Epidermal melanocyte (primary cell): ENCODE results near the gene FOXL2NB.
A peak's percentile ranks its signal among the peaks of the same experiment; 100 is the strongest.

Experiments
- DNase-seq: peaks from one replicate; pipeline ENCODE4 v3.0.0; 2011; ENCODE audit warnings: low spot score; ENCODE audit not compliant: insufficient read length

Gene FOXL2NB

DNA sequence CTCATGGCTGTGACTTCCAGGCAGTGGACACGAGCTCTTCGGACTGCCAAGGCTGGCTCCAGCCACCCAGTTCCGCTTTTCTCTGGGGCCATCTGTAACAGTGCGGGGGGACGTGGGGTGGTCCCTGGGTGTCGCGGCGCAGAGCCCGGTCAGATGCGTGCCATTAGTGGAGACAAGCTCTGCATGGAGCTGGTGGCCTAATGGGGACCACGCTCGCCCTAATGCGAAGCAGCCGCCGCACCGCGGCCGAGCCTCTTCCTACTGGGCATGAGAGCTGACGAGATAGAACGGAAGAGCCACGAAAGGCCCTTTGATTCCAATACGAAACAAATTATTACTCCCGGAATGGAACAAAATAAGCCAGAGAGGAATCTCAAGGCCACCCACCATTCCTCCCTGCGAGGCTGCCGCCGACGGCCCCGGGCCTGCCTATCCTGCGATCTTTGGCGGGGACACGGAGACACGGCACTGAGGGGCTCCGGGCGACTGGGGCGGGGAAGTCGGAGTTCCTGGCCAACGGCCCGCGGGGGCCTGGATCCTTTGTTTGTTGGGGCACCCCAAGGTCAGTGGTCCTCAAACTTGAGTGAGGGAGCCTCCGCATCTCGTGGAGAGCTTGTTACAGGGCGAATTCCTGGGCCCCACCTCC lies 18.2 kb upstream of the FOXL2NB start:
- DNase-seq: no peak

DNA sequence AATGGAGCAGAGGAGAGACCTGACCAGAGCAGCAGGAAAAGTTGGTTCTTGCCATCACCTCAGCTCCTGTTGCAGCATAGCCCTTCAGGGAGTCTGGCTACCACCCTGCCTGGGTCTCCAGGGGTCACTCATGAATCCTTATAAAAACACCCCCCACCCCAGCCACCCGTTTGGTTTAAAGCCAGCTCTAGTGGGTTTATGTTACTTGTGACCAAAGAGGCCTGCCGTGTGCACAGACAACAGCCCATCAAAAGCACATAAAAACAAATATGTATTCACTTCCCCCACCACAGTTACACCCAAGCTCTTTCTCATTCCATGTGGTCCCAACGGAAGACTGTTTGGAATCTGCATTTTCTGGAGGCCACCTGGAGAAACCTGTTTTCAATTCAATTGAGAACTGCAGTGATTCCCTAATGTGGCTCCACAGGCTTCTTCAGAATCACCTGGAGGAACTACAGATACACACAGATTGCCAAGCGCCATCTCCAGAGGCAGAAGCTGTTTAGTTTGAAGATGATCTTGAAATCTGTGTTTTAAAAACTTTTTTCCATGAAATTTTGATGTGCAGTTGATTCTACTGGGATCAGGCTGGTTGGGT lies 13.8 kb upstream of the FOXL2NB start:
- DNase-seq: no peak

DNA sequence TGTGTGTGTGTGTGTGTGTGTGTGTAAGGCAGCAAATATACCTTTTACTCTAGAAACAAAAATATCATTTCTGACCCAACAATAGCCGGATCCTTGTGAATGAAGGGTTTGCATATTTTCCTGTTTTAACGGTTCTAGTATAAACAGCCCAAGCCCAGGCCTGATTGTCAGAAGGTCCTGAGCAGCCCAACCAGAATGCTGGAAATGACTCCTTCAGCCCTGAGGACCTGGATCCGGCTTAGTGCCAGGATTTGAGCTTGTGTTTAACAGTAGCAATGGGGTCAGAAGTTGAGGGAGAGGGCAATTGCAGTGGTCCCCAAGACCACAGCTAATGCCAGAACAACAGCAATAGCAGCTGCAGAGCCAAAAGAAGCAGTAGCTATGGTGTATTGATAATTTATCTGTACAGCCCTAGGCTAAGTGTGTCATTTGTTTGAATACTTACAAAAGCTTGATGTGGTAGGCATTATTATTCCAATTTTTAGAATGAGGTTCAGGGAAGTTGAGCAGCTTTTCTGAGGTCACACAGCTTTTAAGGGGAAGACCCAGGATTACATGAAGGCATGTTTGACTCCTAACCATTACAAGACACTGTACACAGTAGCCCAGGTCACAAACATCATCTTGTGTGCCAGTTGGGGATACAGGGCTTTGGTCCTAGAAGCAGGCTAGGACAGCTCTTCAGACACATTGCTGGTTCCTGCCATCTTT lies 12.9 kb upstream of the FOXL2NB start:
- DNase-seq: no peak

DNA sequence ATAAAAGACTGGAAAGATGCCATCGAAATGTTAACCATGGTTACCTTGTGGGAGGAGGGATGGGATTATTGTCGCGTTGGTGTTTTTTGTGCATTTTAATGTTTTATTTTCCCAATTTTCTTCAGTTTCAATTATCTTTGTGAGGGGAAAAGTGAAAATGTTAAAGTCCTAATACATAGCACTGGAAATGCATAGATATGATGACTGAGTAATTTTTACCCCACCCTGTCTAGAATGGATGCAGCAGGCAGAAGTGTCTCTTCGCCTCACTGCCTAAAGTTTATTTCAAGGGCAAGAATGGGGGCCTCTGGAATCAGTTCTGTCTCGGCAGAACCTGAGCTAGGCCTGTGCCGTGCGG lies 11.5 kb upstream of the FOXL2NB start:
- no peak for DNase-seq

DNA sequence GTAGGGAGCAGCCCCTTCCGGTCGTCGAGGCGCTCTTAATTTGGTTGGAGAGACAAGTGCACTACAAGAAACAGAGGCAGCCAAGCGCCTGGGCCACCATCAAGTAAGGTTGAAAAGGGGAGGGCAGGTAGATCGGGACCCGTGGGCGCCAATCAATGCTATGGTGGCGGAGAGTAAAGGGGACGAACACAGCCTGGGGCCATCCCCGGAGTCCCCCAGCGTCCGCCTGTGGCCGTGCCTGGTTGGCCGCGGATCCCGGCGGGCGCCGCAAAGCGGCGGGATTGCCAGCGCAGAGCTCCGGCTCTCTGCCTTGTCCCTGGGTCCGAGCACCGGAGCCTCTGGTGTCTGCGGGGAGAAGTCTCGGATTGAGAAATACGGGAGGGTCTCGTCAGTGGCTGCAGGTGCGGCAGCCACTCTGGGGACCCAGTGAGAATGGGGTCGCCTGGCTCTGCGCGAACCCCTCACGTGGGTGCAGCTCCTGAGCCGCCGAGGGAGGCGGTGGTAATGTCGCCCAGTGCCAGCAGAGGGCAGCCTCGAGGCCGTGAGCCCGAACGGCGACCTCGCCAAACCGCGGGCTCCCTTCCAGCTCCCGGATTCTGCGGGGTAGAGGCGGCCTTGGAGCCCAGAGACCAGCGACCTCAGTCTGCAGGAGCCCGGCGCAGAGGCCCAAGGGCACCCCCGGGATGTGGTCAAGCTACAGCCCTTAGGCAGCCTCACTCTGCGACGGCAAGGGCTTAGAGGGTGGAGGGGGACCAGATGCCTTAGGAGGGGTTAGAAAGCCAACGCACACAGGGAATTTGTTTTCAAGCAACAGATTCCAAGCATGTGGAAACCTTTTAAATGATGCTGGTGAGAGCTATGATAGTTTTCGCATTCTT lies 10.9 kb upstream of the FOXL2NB start:
- DNase-seq: peak; percentile 81

DNA sequence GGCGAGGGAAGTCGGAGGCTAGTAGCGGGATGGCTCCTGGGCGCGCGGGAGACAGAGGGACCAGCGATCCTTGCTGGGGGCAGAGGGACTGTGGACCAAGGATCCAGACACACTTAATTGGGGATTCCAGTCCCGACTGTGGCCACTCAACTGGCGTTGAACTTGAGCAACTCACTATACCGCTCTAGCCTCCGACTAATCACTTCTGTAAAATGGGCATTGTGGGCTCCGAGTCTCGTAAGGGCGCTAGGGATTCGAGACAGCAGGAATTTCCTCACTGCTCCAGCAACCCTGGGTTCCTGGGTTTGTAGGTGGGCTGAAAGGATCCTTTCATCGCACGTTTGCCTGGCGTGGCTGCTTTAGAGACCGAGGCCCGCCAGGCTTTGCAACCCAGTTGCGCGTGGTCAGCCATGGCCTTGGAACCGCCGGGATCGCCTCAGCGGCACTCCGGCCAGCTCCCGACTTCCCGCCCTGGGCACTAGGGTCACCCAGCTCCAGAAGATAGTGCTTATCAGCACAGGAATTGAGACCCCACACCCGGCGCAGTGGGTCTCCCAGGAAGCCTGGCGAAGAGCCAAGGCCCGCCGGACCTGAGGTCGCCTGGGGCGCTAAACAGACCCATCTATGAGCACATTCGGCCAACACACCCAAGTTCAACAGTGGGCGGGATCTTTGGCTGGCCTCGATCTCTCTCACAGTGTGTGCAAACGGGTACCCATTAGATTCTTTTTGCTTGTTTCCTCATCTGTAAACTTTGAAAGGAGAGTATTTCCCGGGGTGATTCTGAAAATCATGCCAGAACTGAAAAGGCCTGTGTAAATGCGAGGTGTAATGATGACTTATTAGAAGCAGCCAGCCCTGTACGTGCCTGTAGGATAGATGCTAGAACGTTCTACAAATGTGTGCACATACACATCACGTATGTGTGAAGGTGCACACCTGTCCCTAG lies 10.0 kb upstream of the FOXL2NB start:
- DNase-seq: no peak

DNA sequence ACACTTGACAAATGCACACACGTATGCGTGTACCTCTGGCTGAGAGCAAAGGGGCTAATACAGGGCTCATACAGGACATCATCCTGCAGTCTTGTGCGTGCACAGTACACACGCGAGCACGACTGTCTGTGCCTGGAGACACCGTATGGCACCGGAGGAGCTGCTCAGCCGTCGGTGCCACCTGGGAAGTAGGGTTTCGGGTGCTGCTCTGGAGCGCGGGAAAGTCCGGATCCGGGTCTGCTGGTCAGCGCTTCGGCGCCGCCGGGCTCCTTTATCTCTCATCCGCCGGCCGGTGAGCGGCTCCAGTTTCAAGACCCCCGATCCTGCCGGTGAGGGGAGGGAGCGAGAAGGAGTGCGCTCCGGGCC lies 9.3 kb upstream of the FOXL2NB start:
- DNase-seq: no peak

DNA sequence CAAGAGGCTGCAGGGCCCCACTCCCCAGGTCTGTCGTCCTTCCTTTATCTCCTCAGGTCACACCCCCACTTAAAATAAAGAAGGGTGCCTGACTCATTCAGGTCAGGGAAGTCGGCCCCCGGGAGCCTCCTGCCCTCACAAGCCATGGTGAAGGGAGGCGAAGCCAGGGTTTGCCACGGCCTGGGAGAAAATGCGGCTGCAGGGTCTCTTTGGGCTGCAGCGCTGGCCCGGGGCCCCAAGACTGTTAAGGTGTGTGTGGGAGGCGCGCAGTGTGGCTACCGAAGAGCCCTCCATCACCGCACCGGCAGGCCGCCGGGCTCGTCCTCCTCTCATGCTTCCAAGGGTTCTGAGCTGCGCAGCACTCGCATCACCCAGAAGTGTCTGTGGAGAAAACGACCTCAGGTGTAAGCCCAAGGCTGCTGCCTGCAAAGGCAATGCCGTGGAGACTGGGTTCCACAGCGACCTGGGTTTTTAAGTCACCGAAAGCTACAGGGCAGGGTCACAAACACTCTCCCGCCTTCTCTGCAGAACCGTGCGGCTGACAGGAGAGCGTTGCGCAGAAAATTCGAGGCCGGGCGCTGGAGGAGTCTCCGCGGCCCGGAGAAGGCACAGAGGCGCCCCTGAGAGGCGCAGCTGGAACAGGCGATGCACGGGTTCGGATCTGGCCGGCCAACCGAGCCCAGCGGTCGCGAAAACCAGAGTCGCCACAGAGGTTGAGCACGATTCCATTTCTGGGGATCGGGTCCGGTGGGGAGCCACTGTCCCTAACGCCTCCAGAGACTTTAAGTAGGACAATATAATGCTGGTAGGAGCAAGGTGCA lies 8.8 kb upstream of the FOXL2NB start:
- no peak for DNase-seq

DNA sequence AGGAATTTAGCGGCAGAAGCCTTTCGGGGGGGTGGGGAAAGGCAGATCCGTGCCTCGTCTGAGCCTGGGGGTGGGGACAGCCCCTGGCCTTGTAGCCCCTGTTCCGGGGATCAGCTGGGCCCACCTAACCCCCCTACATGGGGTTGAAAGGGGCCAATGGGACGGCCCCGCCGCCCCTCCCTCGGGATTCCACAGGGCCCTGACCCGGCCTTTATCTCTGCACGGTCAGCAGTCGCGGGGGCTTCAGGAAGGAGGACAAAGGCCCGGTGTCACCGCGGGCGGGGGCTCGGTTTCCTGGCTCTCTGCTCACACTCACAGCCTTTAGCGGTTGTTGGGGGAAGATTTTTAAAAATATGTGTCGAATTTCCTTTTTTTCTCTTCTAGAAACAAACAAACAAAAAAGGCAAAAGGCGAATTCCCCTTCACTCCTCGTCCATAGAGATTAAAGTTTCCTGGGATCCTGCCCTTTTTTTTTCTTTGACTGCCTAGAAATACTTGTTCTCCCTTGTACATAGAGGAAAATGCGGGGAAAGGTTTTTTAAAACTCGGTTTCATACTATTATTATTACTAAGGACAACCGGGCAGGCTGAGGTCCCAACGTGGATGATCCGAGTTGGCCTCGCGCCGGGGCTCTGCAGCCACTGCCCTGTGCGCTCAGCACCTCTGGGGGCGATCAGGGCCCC lies 8.0 kb upstream of the FOXL2NB start:
- DNase-seq: no peak

DNA sequence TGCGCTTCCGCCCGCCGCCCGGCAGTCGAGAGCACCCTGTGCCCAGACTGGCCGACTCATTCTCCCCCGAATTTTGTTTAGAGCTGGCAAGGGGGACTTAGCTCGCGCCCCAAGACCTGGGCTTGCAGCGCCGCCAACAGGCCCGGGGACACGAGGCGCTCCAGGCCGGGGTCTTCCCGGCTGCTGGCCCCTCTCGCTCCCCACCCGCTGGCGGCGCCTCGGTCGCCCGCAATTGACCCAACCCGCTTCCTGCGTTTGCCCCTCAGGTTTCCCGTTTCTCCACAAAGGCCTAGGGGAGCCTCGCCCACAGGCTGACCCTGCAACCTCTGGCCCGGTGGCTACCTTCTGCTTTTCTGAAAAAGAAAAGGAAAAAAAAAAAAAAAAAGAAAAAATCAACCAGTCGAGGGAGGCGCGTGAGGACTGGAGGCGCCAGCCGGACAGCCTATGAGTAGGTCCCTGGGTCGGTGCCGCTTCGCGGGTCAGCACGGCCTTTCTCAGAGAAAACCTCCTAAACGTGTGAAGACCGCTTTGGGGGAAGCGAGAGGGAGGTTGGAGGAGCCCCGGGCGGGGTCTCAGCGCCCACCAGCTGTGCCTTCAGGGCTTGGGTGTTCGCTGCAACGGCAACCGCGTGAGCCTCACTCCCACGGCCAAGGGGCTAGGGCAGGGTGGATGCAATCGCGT lies 7.3 kb upstream of the FOXL2NB start:
- no peak for DNase-seq

DNA sequence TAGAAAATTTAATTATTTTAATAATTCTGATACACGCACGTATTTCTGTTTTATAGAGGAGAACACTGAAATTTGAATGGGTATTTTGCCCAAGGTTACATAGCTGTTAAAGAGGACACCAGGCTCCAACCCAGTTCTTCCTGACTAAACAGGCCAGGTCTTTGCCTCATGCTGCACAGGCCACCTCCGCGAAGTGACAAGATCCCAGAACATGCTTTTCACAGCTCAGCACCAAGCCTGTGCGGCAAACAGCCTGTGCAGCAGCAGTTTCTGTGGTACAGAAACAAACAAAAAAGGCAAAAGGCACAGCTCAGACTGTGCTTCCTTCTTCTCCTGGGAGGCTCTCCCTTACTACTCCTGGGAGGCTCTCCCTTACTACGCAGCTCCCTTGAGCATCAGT lies 6.6 kb upstream of the FOXL2NB start:
- DNase-seq: no peak

DNA sequence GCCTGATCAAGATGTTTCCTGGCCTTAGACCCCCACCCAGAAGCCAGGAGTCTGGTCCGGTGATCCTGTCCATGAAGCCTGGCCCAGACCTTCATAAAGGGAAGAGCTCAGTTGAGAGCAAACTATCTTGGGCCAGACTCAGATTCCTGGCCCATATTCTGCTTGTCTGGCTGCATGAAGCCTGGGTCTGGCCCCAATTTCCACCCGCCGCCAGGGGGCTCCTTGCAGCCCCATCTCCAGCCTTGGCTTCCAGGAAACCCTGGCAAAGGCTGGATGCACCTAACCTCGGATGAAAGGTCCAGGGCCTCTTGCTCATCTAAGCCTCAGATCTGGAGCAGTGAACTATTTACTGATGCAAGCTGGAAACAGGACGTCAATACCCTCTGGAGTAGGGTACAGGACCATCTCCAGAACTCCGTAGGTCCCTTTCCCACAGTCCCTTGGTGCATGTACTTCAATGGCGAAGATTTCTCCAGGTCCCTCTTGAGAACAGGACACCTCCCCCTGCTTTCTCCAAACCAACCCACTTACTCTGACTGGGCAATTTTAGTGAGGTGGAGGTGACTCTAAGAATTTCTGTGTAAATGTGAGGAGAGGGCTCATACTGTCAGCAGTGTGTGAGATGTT lies 5.6 kb upstream of the FOXL2NB start:
- no peak for DNase-seq

DNA sequence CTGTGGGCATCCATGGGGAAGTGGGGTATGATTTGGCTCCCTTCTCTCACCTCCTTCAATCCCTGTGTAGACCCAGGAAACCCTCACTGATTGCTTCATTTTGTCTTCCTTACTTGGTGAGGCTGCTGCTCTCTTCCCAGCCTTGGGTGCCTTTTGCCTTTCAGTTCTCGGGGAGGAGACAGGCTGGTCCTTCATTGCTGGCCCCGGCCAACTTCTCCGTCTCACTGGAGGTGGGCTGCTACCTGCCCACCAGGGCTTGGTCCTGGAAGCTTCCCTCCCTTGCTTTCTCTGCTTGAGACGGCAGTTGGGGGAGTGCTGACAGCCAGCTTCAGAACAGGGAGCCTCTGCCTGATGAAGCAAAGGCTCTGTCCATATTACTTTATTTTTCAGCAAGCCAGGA lies 4.7 kb upstream of the FOXL2NB start:
- no peak for DNase-seq

DNA sequence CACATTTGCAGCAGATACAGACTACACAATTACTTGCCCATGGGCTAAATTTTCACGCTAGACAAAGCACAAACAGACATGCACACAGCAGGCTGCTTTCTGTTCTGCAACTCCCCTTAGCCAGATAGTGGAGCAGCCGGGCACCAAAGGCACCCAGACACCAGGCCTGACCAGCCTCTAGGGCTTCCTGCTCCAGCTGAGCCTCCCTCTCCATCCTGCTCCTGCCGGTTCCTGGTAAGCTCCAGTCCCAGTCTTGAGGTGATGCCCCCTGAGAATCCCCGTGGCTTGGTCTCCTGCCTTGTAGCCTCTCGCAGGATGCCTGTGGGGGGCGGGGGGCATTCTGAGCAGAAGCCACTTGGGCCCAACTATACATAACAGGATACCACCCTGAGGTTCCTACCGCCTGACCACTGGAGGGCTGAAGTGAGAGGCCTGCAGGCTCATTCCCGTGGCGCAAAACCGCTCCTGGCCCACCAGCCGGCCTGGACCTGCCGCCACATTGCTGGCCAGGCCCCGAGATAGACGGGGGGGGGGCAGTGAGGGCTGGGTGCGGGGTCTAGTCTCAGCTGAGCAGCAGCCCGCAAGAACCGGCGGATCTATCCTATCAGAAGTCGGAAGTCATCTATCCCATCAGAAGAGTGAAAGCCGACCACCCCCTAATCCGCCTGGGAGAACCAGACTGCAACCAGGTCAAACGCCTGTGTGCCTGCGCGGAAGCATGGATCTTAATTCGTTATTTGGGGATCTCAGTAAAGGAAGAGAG lies 4.0 kb upstream of the FOXL2NB start:
- DNase-seq: no peak

DNA sequence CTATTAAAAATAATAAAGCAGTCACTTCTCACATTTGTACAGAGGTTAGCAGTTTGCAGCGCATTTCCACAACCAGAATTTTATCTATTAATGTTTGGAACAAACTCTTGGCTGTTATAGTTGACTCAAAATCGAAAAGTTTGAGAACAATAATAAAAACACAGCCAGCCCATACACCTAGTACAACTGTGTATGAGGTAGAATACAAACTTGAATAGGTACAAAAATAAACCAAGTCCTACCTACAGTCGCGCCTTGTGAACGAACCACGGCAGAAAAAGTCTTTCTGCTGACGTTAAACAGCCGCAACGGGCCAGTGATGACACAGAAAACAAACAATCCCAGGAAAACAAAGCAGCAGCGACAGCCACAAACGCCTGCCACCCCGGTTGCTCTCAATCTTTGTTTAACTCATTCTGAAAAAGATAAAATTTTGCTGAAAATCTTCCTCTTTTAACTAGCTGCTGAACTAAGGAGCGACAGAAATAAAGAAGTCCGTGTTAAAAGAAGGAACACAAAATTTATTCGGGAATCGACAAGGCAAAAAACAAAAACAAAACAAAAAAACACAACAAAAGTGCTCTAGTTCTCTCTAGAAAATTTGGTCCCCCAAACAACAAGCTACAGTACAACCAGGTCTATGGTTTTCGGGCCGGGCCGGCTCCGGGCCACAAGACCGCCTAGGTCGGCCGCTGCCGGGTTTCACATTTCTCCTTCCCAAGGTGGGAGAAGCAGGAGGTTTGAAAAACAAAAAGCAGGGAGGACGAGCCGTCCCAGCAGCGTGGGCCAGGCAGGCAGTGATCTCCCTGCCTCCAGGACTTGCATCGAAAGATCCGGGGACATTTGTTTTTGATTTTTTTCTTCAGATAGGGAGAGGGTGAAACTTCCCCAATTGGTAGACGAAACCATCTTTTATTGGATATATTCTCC lies 3.0 kb upstream of the FOXL2NB start:
- DNase-seq: no peak

DNA sequence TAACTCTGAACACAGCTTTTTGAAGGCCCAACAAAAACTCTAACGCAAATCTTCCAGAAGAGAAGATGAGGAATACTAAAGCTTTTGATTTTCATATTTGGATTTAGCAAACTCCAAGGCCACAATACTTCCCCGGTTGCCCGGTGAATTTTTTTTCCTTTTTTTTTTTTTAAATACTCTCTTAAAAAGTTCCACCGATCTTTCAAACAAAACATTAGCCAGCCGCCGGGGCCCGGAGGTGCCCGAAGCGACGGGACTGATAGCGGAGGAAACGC lies 2.4 kb upstream of the FOXL2NB start:
- DNase-seq: no peak
